GM12878 (cell line): ENCODE measurements around the gene PIK3R5. TPM values are rescaled to one million over a fixed set of nuclear protein-coding genes. Genes with fewer than 3 reads are reported as not detected.
A peak's percentile ranks its signal among the peaks of the same experiment; 100 is the strongest.

Experiments
- BCL3 ChIP-seq: IDR thresholded peaks from 2 replicates; pipeline ENCODE4 v1.6.1; 2011; ENCODE audit warnings: borderline replicate concordance, low read depth, mild to moderate bottlenecking, moderate library complexity, low read length; ENCODE audit not compliant: insufficient read depth, poor library complexity, severe bottlenecking
- BHLHE40 ChIP-seq, 2 experiments: fragments of 450-650 bp in 1 of 2; IDR thresholded peaks; 2 replicates each; pipeline ENCODE4 v1.6.1; 2011 to 2017; ENCODE audit warnings: low read depth in 2 of 2, borderline replicate concordance in 1 of 2, improper control_type of control experiment in 1 of 2, low read length in 1 of 2, mild to moderate bottlenecking in 1 of 2
- BMI1 ChIP-seq: fragments of 450-650 bp; IDR thresholded peaks from 2 replicates; pipeline ENCODE4 v1.6.1; 2016; ENCODE audit warnings: mild to moderate bottlenecking, moderate library complexity, borderline replicate concordance
- CBX5 ChIP-seq: sonication (generic); IDR thresholded peaks from 2 replicates; pipeline ENCODE4 v1.6.1; 2016; ENCODE audit warnings: low read depth, moderate library complexity, mild to moderate bottlenecking, inconsistent platforms
- CEBPB ChIP-seq, 2 experiments: fragments of 150-350 bp in 1 of 2; IDR thresholded peaks; 2 replicates each; pipeline ENCODE4 v1.6.1; 2012 to 2014; ENCODE audit warnings: low read depth in 2 of 2, low read length in 2 of 2, borderline replicate concordance in 1 of 2, inconsistent platforms in 1 of 2
- DPF2 ChIP-seq: fragments of 450-650 bp; IDR thresholded peaks from 2 replicates; pipeline ENCODE4 v1.6.1; 2017; ENCODE audit warnings: mild to moderate bottlenecking
- EGR1 ChIP-seq, 2 experiments: IDR thresholded peaks; 1 replicate in 1 of 2; 2 replicates in 1 of 2; pipeline ENCODE4 v1.6.1; 2011 to 2012; ENCODE audit warnings: low read depth in 2 of 2, low read length in 2 of 2, borderline replicate concordance in 1 of 2, mild to moderate bottlenecking in 1 of 2, moderate library complexity in 1 of 2
- FOS ChIP-seq: IDR thresholded peaks from 3 replicates; pipeline ENCODE4 v1.6.1; 2011; ENCODE audit warnings: borderline replicate concordance; ENCODE audit not compliant: insufficient read length; ENCODE audit errors: extremely low read depth
- GABPA ChIP-seq: IDR thresholded peaks from 2 replicates; pipeline ENCODE4 v1.6.1; 2014; ENCODE audit warnings: antibody characterized with exemption, low read depth, mild to moderate bottlenecking, inconsistent platforms
- HDGF ChIP-seq: fragments of 450-650 bp; IDR thresholded peaks from 2 replicates; pipeline ENCODE4 v1.6.1; 2016; ENCODE audit warnings: antibody characterized with exemption
- IRF3 ChIP-seq: fragments of 450-650 bp; IDR thresholded peaks from 2 replicates; pipeline ENCODE4 v1.6.1; 2014; ENCODE audit warnings: mild to moderate bottlenecking
- JUND ChIP-seq: IDR thresholded peaks from 2 replicates; pipeline ENCODE4 v1.6.1; 2012; ENCODE audit warnings: low read depth, mild to moderate bottlenecking, low read length, improper control_type of control experiment, moderate library complexity
- MAX ChIP-seq: IDR thresholded peaks from 2 replicates; pipeline ENCODE4 v1.6.1; 2012; ENCODE audit warnings: low read depth, low read length, improper control_type of control experiment
- MTA3 ChIP-seq: IDR thresholded peaks from 2 replicates; pipeline ENCODE4 v1.6.1; 2012; ENCODE audit warnings: low read length, inconsistent platforms, borderline replicate concordance
- NBN ChIP-seq: fragments of 450-650 bp; IDR thresholded peaks from 2 replicates; pipeline ENCODE4 v1.6.1; 2016
- NR2C1 ChIP-seq: fragments of 450-650 bp; IDR thresholded peaks from 2 replicates; pipeline ENCODE4 v1.6.1; 2017; ENCODE audit warnings: antibody characterized with exemption, mild to moderate bottlenecking, moderate library complexity
- PAX5 ChIP-seq: IDR thresholded peaks from 2 replicates; pipeline ENCODE4 v1.6.1; 2011; ENCODE audit warnings: low read depth, low read length, borderline replicate concordance
- PAX8 ChIP-seq: fragments of 450-650 bp; IDR thresholded peaks from 2 replicates; pipeline ENCODE4 v1.6.1; 2017; ENCODE audit warnings: mild to moderate bottlenecking, moderate library complexity
- RCOR1 ChIP-seq: conservative IDR thresholded peaks from 2 replicates; pipeline ENCODE4 v1.6.1; 2012; ENCODE audit warnings: low read depth, low read length, improper control_type of control experiment
- RFX5 ChIP-seq: IDR thresholded peaks from 2 replicates; pipeline ENCODE4 v1.6.1; 2011; ENCODE audit warnings: low read depth, low read length, improper control_type of control experiment
- SIX5 ChIP-seq: IDR thresholded peaks from 2 replicates; pipeline ENCODE4 v1.6.1; 2011; ENCODE audit warnings: mild to moderate bottlenecking, low read depth, low read length, moderate library complexity; ENCODE audit not compliant: severe bottlenecking
- SMAD5 ChIP-seq: IDR thresholded peaks from 2 replicates; pipeline ENCODE4 v1.6.1; 2016; ENCODE audit warnings: antibody characterized with exemption, low read depth
- SPI1 ChIP-seq: IDR thresholded peaks from 2 replicates; pipeline ENCODE4 v1.6.1; 2011; ENCODE audit warnings: low read depth, mild to moderate bottlenecking, low read length, moderate library complexity, borderline replicate concordance; ENCODE audit not compliant: insufficient read depth
- YBX1 ChIP-seq: fragments of 450-650 bp; IDR thresholded peaks from 2 replicates; pipeline ENCODE4 v1.6.1; 2016; ENCODE audit warnings: antibody characterized with exemption
- ZBTB33 ChIP-seq: fragments of 450-650 bp; IDR thresholded peaks from 2 replicates; pipeline ENCODE4 v1.6.1; 2017; ENCODE audit warnings: mild to moderate bottlenecking
- polyA plus RNA-seq, 11 experiments: library from polyadenylated mRNA; depleted of rRNA in 4 of 11; unstranded in 6 of 11; stranded (reverse) in 5 of 11; fragments of >200 nt; fragmentation: Nextera tagmentation in 4 of 11; fragmentation: Illumina TruSeq in 1 of 11; extraction: Ambion mirVana in 4 of 11; extraction: Trizol in 1 of 11; gene quantifications; 1 replicate in 1 of 11; 2 replicates in 10 of 11; pipeline versions ENCODE4 v1.2.1 to v1.2.3, GENCODE V29; 2011 to 2016; ENCODE audit warnings: inconsistent platforms in 2 of 11, missing spikeins in 2 of 11, low read depth in 1 of 11
- total RNA-seq, 4 experiments: library from RNA; depleted of rRNA in 3 of 4; stranded (reverse); fragments of >200 nt in 3 of 4; fragmentation: Illumina TruSeq in 1 of 4; extraction: Trizol in 1 of 4; gene quantifications; 2 replicates each; pipeline versions ENCODE4 v1.2.1 to v1.2.3, GENCODE V29; 2013 to 2021
- TF ChIP-seq, protein P1 (sequence below), 3 experiments: IDR thresholded peaks in 2 of 3; conservative IDR thresholded peaks in 1 of 3; 2 replicates each; pipeline ENCODE4 v1.5.1; 2011; ENCODE audit warnings: low read depth in 3 of 3, low read length in 3 of 3, mild to moderate bottlenecking in 3 of 3, control low read depth in 2 of 3, moderate library complexity in 2 of 3, inconsistent platforms in 1 of 3, mixed read lengths in 1 of 3; ENCODE audit not compliant: control insufficient read depth in 2 of 3, insufficient read depth in 1 of 3; ENCODE audit errors: extremely low read depth in 1 of 3

The PIK3R5 gene
- total and polyA plus RNA-seq, 10 of the 15 experiments (the other 5 are each of a cell fraction or from before 2014, with no cell fraction given): 9.5 to 50.8 (median 35.5) TPM

DNA sequence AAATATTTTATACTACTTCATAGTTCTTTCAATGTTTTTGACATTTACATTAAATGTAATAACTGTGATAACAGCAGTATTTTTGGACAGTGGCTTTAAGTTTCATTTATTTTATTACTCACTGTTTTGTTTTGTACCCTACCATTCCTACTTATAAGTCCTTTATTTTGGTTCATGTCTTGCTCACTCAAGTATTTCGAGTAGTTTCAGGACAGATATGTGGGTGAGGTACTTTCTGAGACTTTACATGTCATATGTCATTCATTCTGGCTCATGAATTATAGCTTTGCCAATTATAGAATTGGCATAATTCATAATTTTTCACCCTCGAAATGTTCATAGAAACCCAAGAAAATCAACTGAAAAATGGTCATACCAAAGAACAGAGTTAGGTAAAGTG lies 44.4 kb downstream of the PIK3R5 start (continued):
- TF ChIP-seq RCOR1 (no peak), SIX5 (no peak), BHLHE40 (IDR thresholded peaks at IDR 0.05; ENCODE audit: borderline replicate concordance in 1 of 2, low read depth in 2 of 2, low read length in 1 of 2) (peak in 1 of 2 experiments; percentile 47; a peak in 1 of 4 replicates), BCL3 (no peak), SPI1 (no peak), PAX8 (no peak), SMAD5 (no peak), NBN (no peak), FOS (no peak), RFX5 (no peak), CBX5 (no peak), HDGF (no peak), IRF3 (no peak), MTA3 (0 out of 2 replicates have a peak, but pooled peaks have one; percentile 54), DPF2 (peak; percentile 86), CEBPB (IDR thresholded peaks at IDR 0.05; ENCODE audit: borderline replicate concordance in 1 of 2, low read depth in 2 of 2, low read length in 2 of 2) (peak in 1 of 2 experiments; percentile 60; a peak in 1 of 4 replicates), GABPA (no peak), MAX (no peak), PAX5 (no peak), ZBTB33 (no peak), BMI1 (peak; percentile 33; the same call in 1 of the 2 replicates), EGR1 (IDR thresholded peaks at IDR 0.05; ENCODE audit: borderline replicate concordance in 1 of 2, low read depth in 2 of 2, low read length in 2 of 2) (no peak), JUND (no peak), YBX1 (no peak), NR2C1 (no peak)
- TF ChIP-seq, protein P1, sequence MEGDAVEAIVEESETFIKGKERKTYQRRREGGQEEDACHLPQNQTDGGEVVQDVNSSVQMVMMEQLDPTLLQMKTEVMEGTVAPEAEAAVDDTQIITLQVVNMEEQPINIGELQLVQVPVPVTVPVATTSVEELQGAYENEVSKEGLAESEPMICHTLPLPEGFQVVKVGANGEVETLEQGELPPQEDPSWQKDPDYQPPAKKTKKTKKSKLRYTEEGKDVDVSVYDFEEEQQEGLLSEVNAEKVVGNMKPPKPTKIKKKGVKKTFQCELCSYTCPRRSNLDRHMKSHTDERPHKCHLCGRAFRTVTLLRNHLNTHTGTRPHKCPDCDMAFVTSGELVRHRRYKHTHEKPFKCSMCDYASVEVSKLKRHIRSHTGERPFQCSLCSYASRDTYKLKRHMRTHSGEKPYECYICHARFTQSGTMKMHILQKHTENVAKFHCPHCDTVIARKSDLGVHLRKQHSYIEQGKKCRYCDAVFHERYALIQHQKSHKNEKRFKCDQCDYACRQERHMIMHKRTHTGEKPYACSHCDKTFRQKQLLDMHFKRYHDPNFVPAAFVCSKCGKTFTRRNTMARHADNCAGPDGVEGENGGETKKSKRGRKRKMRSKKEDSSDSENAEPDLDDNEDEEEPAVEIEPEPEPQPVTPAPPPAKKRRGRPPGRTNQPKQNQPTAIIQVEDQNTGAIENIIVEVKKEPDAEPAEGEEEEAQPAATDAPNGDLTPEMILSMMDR (IDR thresholded peaks at IDR 0.05 in 2 of 3, conservative IDR thresholded peaks at IDR 0.05 in 1 of 3; ENCODE audit: control insufficient read depth in 2 of 3, extremely low read depth in 1 of 3, insufficient read depth in 1 of 3, low read depth in 3 of 3, low read length in 3 of 3): no peak
